Activated CD4-positive, alpha-beta T cell treated with anti-CD3 and anti-CD28 coated beads, Interleukin-2, amount 50 U/mL, for 24 hours (primary cell): Measurements from ENCODE around the gene KIDINS220.
"Not testable (repeated sequence)": the region's sequence is repeated elsewhere in the genome, so short reads cannot be mapped to it uniquely, and the experiment has no call there.

ENCODE experiments used
- DNase-seq, 2 donors: peaks; one replicate each; pipeline ENCODE4 v3.0.0-alpha.2; 2020; ENCODE audit warnings: low read depth in 1 of 2, low spot score in 1 of 2

Gene KIDINS220

DNA sequence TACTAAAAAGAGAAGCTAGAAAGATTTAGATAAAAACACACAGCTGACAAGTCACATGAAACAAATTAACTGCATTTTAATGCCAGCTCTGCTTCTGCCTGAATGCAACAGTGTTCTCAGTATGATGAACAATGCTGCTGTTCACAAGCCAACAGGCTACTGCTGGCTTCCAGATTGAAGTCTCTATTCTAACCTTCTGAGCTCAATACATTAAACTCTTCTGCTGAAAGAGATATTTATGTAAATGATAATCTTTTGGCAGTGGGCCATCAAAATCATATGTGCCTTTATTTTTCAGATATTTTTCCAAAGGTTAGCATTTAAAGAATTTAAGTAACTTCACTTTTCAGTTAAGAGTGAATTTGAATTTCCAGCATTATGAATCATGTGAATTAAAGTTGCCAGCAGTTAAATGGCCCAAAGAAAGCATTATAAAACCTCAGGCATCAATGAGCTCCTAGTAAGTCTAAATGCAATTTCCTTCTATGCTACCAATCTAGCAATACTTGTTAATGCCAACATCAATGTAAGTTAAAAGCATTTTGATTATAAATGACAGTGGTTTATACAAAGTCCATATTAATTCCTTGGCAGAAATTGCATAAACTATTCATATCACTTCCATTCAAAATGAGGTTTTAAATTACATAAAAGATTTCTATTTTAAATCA lies 83.2 kb downstream of the KIDINS220 start:
- DNase-seq, result no peak

DNA sequence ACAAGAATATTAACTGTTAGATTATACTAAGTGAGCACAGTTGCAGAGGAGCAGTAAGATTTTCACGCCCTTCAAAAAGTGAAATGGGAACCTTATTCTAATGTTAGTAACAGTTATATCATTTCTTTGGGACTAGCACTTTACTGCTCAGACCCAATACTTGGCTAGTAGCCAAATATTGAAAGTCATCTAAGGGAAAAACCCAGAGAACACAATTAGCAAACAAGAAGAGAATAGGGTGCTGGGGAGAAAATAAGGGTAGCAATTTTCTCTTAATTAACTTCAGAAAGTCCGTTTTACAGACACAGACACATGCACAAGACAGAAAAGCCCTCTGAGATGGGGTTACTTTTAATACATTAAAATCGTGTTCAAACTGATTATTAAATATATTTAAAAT lies 83.8 kb downstream of the KIDINS220 start:
- DNase-seq, result no peak

DNA sequence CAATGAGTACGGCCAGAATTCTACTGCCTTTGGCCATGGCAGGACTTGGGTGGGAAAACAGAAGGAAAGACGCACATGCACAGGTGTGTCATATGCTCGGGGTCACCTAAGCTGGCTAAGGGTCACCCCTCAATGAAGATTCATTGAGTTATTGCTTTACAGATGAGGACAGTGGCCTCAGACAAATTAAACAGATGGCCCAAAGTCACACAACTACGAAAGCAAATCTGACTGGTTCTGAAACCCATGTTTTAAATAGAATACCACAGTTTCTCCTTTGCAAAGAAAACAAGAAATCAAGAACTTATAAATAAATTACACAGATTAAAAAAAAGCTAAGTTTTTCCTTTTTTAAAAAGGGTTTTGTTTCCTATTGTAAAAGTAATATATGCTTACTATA lies 85.0 kb downstream of the KIDINS220 start:
- no peak for DNase-seq

DNA sequence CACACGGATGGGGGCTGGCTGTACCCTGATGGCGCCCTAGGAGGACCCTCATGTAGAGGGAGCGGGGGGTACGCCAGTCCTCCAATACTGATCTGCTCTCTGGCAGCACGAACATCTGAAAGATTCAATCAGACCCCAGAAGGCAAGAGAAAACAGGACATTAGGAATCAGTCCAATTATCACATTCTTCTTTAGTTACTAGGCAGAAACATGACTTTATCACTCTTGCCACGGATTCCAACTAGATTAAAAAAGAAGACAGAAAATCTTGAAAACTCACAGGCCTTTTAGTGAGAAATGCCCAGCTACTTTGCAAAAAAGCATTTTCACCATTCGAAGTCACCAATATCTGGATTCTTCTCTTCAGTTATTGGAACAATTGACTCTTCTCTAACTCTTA lies 87.2 kb downstream of the KIDINS220 start:
- no peak for DNase-seq

DNA sequence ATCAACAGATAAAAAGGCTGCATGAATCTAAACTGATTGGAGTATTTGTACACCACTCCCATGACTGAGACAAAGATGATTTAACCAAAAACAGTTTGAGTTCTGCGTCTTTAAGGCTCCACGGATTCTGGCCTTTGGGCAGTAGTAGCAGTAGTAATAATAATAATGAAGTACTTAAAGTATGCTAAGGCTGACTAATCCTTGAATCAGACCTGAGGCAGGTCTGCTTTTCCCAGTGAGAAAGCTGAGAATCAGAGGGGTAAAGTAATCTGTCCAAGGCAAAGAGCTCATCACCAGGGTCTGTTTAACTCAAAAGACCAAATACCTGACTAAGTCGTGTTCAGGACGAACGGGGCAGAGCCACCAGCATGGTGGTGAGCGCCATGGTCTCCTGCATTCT lies 94.2 kb downstream of the KIDINS220 start:
- DNase-seq, result no peak

DNA sequence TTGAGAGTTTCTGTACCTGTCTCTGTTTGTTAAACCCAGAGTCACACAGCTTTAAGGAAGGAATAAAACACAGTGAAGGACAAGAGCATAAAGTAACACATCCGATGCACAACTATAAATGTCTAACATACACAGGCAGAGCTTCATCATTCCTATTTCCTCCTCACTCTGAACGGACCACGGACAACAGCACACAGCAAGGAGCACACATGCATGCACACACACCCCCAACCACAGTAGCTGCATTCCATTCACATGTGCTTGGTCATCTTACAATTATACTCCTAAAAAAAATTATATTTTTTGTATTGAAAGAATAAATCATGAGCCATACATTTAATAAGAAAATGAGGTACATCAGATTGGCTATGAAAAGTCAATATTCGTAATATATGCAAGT lies 97.3 kb downstream of the KIDINS220 start:
- no peak for DNase-seq

DNA sequence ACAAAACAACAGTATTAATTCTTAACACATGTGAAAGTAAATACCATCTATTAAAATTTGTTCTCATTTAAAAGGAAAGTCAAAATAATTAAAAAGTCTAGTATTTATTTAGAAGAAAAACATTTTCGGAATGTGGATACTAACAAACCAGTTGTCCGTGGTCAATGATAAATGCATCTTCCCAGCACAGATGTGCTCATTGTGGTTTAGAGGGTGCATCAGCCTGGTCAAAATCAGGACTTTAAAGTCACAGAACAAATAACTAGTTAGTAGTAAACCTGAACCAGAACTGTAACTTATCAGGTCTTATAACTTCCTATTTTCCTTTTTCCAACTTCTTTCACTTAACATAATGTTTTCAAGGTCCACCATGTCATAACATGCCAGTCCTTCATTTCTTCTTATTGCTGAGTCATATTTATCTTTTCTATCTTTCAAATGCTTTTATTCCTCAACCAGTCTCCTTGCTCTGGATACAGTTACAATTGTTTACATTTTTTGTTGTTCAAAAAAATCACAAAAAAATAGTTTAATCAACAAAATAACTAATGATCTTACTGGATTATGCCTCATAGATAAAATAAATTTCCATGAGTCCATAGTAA lies 99.7 kb downstream of the KIDINS220 start:
- DNase-seq, result no peak

DNA sequence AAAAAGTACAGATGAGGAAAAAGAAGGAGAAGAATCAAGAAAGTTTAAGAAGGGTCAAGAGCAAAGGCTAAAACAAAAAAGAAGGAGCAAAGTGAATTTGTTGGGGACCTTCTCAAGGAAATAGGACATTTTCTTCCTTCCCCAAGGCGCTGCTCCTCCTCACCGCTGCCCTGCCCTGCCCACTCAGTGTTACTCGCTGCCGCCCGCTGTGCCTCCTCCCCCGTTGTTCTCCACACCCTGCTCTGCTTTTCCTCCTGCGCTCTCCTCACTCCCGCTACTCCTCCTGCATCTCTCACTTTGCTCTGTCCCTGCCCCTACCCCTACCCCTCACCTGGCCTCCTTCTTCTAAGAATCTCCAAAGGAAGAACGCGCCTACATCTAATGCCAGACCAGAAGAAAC lies 104.8 kb downstream of the KIDINS220 start:
- DNase-seq, result no peak

DNA sequence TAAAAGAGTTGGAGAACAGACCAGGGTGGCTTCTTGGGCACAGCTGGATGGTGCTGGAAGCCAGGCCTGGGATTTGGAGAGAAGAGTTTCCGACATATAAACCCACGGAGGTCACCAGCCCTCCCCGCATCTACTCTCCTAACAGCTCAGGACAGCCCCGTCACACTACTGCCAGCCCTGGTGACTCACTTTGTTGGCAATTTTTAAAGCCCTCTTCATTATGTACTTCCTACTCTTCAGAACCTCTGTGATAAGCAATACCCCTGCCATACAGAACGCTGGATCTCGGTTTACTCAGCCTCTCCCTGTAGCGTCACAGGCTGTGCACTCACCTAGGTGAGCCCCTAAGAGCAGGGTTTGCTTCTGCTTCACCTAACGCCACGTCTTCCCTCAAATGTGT lies 107.5 kb downstream of the KIDINS220 start:
- no peak for DNase-seq

DNA sequence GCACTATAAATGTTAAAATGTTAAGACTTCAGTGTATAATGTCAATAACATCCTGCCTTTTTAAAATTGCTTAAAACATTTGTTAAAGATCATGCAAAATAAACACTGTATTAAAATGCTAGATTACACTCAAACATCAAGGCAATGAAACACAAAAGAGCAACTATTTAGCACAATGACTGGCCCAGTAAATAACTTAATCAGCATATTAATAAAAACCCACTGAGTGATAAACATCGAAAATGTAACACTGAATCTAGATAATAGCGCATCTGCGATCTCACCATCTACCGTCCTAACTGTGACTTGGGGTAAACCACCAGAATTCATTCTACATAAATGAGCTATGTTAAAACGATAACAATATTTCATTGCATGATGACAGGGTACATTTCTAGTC lies 108.3 kb downstream of the KIDINS220 start:
- DNase-seq, result not testable (repeated sequence)

DNA sequence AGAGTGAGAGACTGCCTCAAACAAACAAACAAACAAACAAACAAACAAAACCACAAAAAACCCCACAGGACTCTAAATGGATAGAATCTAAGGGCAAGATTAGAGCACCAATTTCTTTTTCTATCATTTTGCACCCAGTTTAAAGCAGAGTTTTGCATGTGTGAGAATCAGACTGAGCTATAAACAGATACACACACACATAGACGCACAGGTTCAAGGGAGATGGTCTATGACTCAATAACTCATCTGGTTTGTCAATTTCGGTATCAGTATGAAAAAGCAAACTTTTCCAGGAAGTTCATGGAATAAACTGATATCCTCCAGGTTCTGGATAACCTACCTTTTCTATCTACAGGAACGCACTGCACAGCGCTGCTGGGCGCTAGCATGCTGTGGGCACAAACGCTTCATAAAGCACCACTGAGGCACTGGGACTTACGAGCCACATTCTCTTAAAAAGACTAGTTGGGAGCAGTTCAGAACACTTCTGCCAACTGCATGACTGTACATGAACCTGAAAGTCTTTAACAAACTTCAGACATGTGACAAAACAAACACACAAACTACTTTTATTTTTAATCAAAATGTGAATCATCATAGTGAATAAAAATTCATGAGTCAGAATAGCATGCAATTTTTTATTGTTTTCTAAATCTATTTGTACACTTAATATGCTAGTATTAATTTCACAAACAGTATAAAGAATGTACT lies 109.0 kb downstream of the KIDINS220 start:
- no peak for DNase-seq

DNA sequence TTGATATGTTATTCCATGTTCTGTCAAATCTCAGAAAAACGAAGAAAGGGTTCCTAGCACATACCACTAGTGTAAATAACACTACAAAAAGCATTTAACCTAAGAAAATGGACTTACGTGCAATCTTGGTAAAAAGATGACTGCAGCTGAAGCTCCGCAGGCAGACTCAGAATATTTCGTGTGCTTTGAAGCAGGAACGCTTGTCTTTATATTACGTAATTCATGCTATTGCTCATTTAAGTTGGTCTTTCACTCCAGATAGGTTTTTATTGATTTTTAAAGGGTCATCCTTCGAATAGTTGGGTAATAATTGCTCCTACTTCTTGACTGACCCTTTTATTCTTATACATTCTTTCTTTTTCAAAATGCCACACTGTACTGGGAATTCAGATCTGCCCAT lies 111.6 kb downstream of the KIDINS220 start:
- DNase-seq, result no peak

DNA sequence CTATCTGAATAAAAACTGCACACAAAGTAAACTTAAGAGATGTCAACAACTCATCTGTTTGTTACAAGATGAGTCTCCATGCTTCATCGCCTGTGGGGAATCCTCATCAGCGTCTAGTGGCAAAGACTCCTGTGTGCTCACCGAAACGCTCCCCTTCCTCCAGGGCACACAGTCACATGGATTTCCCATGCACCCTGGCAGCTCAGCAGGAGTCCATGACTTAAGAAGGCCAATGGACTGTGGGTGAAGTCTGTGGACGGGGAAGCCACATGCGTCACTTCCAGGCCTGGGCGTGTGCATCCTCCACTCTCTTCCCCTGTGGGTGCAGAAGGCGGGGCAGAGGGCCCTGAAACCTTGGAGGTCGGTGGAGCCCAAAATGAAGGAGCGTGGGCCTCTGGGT lies 114.4 kb downstream of the KIDINS220 start:
- no peak for DNase-seq

DNA sequence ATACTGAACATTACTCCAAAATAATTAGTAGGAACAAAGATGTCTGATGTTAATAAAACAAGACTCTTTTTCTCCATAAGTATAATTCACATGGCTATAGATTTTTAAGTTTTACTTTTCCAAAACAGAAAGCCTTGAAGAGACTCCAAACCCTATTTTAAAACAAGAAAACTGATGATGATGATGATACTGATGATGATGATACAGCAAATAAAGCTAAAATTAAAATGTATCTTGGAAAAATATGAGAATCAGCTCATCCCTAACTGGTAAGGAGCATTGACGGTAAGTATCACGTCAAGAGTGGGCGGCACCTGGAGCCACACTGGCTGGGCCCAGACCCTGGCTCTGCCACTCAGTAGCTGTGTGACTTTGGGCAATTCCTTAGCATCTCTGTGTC lies 116.0 kb downstream of the KIDINS220 start:
- DNase-seq, result no peak

DNA sequence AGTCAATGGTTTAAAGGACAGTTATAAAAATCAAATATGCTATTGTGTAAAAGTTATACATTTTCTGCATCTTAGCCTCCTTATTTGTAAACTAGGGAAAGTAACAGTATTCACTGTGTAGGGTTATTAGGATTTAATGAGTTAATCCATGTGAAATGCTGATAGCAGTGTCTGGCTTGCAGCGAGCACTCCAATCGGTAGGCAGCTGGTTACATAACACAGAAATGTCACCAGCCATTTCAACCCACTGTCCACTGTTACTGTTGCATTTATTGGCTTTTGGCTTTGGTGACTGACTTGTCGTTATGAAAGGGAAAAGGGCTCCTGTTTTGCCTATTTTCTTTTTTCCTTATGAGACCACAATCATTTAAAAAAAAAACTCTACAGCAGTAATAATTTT lies 116.7 kb downstream of the KIDINS220 start:
- no peak for DNase-seq

DNA sequence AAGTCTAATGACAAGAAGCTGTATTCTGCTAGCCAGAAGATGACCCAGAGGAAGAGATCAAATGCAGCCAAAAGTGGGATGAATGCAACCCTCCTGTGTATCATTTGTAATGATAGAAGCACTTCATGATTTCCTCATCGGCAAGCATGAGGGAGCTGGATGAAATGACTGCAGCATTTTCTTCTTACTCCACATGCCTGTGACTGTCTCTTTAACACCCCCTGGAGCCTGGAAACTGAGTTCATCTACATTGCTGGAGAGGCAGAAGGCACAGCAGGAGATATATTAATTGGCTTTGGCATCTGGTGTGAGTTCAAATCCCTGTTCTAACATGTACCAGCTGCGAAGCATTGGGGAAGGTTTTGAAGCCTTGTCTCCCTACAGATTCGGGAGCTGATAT lies 117.9 kb downstream of the KIDINS220 start:
- no peak for DNase-seq

DNA sequence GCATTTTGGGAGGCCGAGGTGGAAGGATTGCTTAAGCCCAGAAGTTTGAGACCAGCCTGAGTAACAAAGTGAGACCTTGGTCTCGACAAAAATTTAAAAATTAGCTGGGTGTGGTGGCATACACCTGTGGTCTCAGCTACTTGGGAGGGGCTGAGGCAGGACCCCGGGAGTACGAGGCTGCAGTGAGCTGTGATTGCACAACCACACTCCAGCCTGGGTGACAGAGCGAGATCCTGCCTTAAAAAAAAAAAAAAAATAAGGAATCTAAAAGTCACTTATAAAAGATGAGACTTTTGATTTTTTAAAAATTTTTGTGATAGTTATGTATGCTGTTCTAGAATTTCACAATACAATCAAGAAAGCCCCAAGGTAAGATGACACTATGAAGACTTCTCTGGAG lies 122.4 kb downstream of the KIDINS220 start:
- DNase-seq, result no peak

DNA sequence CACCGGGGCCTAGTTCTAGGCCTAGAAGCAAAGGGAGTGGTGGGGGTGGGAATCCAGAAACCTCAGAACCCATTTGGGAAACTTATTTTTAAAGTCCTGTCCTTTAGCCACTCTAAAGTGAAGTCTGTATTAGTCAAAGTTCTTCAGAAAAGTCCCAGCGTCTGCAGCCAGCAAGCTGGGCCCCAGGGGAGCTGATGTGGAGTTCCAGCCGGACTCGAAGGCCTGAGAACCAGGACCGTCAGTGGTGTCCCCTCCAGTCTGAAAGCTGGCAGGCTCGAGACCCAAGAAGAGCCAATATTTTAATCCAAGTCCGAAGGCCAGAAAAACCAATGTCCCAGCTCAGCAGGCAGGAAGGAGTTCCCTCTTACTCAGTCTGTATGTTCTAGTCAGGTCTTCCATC lies 123.1 kb downstream of the KIDINS220 start:
- no peak for DNase-seq

DNA sequence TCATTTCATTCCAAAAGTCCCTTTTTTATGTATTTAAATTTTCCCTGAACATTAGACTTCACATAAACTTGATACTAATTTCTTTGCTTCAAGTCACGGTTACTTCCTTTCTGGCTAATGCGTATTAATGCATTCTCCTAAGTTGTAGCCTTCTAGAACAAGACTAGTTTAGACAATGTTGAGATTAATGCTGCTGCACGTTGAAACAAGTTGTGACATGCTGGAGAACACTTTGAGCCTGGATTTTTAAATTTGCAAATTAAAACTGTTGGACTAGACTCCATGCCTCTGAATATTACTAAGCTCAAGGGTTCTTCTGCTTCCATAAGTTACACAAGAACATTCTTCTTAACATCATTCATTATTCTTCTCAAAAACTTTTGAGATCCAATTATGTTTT lies 126.5 kb downstream of the KIDINS220 start:
- no peak for DNase-seq

DNA sequence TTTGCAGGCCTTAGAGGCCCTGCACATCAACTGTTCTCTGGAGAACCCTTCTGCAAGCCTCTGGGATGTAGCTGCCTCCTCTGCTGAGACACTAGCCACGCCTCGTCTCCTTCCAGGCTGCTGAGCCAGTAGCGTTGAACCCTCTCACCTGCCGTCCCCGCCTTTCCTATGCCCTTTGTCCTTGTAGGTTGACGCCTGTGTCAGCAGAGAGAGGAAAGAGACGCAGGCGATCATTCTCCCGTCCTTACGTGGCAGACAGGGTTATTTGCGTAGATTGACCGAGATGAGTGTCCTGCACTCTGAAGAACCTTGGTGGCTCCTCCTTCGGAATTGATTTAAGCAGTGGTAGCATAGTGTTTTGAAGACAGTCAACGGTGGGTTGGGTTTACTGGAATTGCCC lies 127.8 kb downstream of the KIDINS220 start:
- no peak for DNase-seq

DNA sequence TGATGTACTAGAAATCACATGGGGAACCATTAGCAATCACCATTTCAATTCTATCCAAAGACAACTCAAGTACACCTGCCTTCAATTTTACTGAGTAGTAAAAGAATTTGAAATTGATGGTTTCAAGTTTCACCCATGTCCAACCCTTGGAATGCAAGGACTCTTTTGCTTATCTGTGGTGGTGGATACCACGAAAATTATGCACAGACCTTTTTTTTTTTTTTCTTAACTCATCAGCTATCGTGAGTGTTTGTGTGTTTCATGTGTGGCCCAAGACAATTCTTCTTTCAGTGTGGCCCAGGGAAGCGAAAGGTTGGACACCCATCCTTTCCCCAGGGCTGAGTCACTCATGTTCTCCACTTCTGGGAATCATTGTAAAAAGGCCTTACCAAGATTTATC lies 132.5 kb downstream of the KIDINS220 start:
- DNase-seq, result no peak

DNA sequence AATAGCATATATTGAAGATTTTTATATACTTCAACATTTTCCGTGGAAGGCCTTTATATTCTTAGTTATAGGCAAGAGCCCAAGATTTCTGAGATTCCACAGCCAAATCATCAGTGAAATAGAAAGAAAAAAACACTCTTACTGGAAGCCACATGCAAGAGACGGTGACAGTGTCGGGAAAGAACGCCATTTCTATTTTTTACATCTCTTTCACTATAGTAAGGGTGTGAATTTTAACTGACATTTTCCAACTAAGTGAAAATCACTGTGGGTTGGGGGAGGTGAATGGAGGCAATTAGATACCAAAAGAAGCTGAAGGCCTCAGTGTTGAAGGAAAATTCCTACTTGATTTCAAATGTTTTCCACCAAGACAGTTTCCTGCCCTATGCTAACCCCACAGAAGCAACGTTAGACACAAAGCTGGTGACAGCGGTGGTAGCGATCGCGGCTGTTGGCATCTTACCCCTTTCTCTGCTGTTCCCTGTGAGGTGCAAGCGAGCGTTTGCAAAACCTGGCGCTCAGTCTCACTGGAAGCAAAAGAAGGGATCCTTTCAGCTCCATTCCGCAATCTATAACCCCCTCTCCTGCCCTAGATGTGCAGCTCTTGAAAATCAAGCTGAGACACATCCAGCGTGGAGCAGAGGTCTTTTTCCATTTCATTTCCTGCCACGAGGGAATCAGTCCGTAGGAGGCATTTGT lies 135.6 kb downstream of the KIDINS220 start:
- no peak for DNase-seq
